HepG2 (cell line): ENCODE results near the gene HMGN4. TPM values are rescaled to one million over a fixed set of nuclear protein-coding genes. Genes with fewer than 3 reads are reported as not detected.

Source experiments
- AGO1 ChIP-seq: fragments of 200-400 bp; formaldehyde crosslinking; IDR thresholded peaks from 2 replicates; pipeline ENCODE4 v1.6.1; 2017; ENCODE audit warnings: mild to moderate bottlenecking, low read depth, low read length, moderate library complexity; ENCODE audit not compliant: poor library complexity, severe bottlenecking
- ARHGAP35 ChIP-seq: sonication (generic); formaldehyde crosslinking; IDR thresholded peaks from 2 replicates; pipeline ENCODE4 v1.9.0; 2022; ENCODE audit warnings: mild to moderate bottlenecking, inconsistent platforms, moderate library complexity, missing genetic modification reagents, borderline replicate concordance
- KMT2A ChIP-seq: sonication (generic); formaldehyde crosslinking; IDR thresholded peaks from 2 replicates; pipeline ENCODE4 v1.4.0; 2020; ENCODE audit warnings: missing genetic modification reagents
- NCOA2 ChIP-seq: sonication (generic); formaldehyde crosslinking; IDR thresholded peaks from 2 replicates; pipeline ENCODE4 v1.8.0; 2022; ENCODE audit warnings: inconsistent platforms
- NCOA5 ChIP-seq: sonication (generic); formaldehyde crosslinking; IDR thresholded peaks from 2 replicates; pipeline ENCODE4 v1.4.0; 2020; ENCODE audit warnings: missing genetic modification reagents
- NFE2L2 ChIP-seq: fragments of 150-350 bp; IDR thresholded peaks from 2 replicates; pipeline ENCODE4 v1.6.1; 2014; ENCODE audit warnings: low read length
- SOX6 ChIP-seq, 2 experiments: fragments of 450-650 bp in 1 of 2; sonication (generic) in 1 of 2; formaldehyde crosslinking in 1 of 2; IDR thresholded peaks; 2 replicates each; pipeline versions ENCODE4 v1.4.0 to v1.6.1; 2017 to 2020; ENCODE audit warnings: antibody characterized with exemption in 1 of 2, mild to moderate bottlenecking in 1 of 2, missing genetic modification reagents in 1 of 2
- ZNF317 ChIP-seq: sonication (generic); formaldehyde crosslinking; IDR thresholded peaks from 2 replicates; pipeline ENCODE4 v1.5.0; 2020; ENCODE audit warnings: mild to moderate bottlenecking, missing genetic modification reagents
- ZNF441 ChIP-seq: sonication (generic); formaldehyde crosslinking; IDR thresholded peaks from 2 replicates; pipeline ENCODE4 v1.7.0; 2021; ENCODE audit warnings: missing genetic modification reagents, borderline replicate concordance
- ZNF83 ChIP-seq: sonication (generic); formaldehyde crosslinking; IDR thresholded peaks from 2 replicates; pipeline ENCODE4 v1.4.0; 2020; ENCODE audit warnings: missing genetic modification reagents, mild to moderate bottlenecking, borderline replicate concordance
- polyA plus RNA-seq, 8 experiments: library from polyadenylated mRNA; depleted of rRNA in 3 of 8; stranded (reverse) in 7 of 8; unstranded in 1 of 8; fragments of >200 nt; fragmentation: Illumina TruSeq in 4 of 8; extraction: Trizol in 4 of 8; gene quantifications; 2 replicates each; pipeline versions ENCODE4 v1.2.1 to v1.2.3, GENCODE V29; 2011 to 2016; ENCODE audit warnings: low read depth in 4 of 8, missing spikeins in 1 of 8, mixed read lengths in 1 of 8; ENCODE audit not compliant: insufficient read depth in 1 of 8
- total RNA-seq, 5 experiments: library from RNA; depleted of rRNA; stranded (reverse); fragments of >200 nt; fragmentation: Illumina TruSeq; extraction: Trizol; gene quantifications; 2 replicates each; pipeline ENCODE4 v1.2.3, GENCODE V29; 2016; ENCODE audit warnings: low read depth in 1 of 5
- TF ChIP-seq, protein P1 (sequence below): sonication (generic); formaldehyde crosslinking; IDR thresholded peaks from 2 replicates; pipeline ENCODE4 v1.4.0; 2020; ENCODE audit warnings: missing genetic modification reagents
- TF ChIP-seq, protein P2 (sequence below): sonication (generic); formaldehyde crosslinking; IDR thresholded peaks from 2 replicates; pipeline ENCODE4 v1.5.1; 2020; ENCODE audit warnings: mild to moderate bottlenecking, missing genetic modification reagents, borderline replicate concordance
- TF ChIP-seq, protein P3 (sequence below): sonication (generic); formaldehyde crosslinking; IDR thresholded peaks from 2 replicates; pipeline ENCODE4 v1.5.1; 2020; ENCODE audit warnings: missing genetic modification reagents, mild to moderate bottlenecking, borderline replicate concordance
- TF ChIP-seq, protein P4 (sequence below): IDR thresholded peaks from 2 replicates; pipeline ENCODE4 v1.6.1; 2012; ENCODE audit warnings: low read depth, low read length, improper control_type of control experiment

HMGN4 gene
- total and polyA plus RNA-seq, 2 of the 13 experiments (the other 11 are each of a cell fraction or from before 2014, with no cell fraction given): 39.9 to 52.1 TPM

DNA sequence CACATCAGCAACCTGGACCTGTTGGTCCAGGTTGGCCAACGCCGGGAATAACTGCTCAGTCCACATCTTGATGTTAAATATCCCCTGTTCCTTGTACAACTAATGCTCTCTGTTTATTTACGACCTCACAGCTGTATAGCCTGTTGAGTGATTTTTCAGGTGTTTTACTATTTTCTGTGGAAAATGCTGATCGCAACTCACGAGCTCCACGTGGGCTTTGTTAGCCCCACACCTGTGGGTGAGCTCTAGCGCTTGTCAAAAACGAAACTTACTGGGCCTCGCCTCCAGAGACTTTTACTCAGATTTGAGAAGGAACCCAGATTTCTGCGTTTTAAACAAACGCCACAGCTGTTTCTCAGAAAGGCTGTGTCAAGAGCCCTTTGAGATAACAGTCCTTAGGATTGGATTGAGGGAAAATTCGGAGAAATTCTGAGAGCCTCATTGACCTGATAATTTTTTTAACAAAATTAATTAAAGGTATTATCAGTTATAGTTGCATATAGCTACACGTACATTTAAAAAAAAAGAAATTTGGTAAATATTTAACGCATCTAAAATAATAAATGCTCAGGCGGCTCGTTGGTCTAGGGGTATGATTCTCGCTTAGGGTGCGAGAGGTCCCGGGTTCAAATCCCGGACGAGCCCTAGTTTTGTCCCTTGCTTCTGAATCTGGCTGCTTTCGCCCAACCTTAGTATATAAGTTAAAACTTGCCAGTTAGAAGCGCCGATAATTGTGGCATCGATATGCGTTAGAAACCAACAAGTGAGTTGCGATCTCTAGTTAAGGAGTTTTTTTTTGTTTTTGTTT lies 16.7 kb downstream of the HMGN4 start (continued):
- no peak for TF ChIP-seq SOX6 (IDR thresholded peaks at IDR 0.05)
- TF ChIP-seq SOX6 (CRISPR knock-in tag; IDR thresholded peaks at IDR 0.05): peak; percentile 54
- peak; percentile 64; the same call in 1 of the 2 replicates for TF ChIP-seq ZNF317 (CRISPR knock-in tag)
- 0 out of 2 replicates have a peak, but pooled peaks have one; percentile 11 for TF ChIP-seq NCOA2 (CRISPR knock-in tag)
- TF ChIP-seq, protein P1, sequence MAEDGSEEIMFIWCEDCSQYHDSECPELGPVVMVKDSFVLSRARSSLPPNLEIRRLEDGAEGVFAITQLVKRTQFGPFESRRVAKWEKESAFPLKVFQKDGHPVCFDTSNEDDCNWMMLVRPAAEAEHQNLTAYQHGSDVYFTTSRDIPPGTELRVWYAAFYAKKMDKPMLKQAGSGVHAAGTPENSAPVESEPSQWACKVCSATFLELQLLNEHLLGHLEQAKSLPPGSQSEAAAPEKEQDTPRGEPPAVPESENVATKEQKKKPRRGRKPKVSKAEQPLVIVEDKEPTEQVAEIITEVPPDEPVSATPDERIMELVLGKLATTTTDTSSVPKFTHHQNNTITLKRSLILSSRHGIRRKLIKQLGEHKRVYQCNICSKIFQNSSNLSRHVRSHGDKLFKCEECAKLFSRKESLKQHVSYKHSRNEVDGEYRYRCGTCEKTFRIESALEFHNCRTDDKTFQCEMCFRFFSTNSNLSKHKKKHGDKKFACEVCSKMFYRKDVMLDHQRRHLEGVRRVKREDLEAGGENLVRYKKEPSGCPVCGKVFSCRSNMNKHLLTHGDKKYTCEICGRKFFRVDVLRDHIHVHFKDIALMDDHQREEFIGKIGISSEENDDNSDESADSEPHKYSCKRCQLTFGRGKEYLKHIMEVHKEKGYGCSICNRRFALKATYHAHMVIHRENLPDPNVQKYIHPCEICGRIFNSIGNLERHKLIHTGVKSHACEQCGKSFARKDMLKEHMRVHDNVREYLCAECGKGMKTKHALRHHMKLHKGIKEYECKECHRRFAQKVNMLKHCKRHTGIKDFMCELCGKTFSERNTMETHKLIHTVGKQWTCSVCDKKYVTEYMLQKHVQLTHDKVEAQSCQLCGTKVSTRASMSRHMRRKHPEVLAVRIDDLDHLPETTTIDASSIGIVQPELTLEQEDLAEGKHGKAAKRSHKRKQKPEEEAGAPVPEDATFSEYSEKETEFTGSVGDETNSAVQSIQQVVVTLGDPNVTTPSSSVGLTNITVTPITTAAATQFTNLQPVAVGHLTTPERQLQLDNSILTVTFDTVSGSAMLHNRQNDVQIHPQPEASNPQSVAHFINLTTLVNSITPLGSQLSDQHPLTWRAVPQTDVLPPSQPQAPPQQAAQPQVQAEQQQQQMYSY (CRISPR knock-in tag): no peak
- no peak for TF ChIP-seq NFE2L2
- no peak for TF ChIP-seq ZNF83 (CRISPR knock-in tag)
- 0 out of 2 replicates have a peak, but pooled peaks have one; percentile 10 for TF ChIP-seq ZNF441 (CRISPR knock-in tag)
- TF ChIP-seq, protein P2, sequence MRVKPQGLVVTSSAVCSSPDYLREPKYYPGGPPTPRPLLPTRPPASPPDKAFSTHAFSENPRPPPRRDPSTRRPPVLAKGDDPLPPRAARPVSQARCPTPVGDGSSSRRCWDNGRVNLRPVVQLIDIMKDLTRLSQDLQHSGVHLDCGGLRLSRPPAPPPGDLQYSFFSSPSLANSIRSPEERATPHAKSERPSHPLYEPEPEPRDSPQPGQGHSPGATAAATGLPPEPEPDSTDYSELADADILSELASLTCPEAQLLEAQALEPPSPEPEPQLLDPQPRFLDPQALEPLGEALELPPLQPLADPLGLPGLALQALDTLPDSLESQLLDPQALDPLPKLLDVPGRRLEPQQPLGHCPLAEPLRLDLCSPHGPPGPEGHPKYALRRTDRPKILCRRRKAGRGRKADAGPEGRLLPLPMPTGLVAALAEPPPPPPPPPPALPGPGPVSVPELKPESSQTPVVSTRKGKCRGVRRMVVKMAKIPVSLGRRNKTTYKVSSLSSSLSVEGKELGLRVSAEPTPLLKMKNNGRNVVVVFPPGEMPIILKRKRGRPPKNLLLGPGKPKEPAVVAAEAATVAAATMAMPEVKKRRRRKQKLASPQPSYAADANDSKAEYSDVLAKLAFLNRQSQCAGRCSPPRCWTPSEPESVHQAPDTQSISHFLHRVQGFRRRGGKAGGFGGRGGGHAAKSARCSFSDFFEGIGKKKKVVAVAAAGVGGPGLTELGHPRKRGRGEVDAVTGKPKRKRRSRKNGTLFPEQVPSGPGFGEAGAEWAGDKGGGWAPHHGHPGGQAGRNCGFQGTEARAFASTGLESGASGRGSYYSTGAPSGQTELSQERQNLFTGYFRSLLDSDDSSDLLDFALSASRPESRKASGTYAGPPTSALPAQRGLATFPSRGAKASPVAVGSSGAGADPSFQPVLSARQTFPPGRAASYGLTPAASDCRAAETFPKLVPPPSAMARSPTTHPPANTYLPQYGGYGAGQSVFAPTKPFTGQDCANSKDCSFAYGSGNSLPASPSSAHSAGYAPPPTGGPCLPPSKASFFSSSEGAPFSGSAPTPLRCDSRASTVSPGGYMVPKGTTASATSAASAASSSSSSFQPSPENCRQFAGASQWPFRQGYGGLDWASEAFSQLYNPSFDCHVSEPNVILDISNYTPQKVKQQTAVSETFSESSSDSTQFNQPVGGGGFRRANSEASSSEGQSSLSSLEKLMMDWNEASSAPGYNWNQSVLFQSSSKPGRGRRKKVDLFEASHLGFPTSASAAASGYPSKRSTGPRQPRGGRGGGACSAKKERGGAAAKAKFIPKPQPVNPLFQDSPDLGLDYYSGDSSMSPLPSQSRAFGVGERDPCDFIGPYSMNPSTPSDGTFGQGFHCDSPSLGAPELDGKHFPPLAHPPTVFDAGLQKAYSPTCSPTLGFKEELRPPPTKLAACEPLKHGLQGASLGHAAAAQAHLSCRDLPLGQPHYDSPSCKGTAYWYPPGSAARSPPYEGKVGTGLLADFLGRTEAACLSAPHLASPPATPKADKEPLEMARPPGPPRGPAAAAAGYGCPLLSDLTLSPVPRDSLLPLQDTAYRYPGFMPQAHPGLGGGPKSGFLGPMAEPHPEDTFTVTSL: 0 out of 2 replicates have a peak, but pooled peaks have one; percentile 18
- TF ChIP-seq, protein P3, sequence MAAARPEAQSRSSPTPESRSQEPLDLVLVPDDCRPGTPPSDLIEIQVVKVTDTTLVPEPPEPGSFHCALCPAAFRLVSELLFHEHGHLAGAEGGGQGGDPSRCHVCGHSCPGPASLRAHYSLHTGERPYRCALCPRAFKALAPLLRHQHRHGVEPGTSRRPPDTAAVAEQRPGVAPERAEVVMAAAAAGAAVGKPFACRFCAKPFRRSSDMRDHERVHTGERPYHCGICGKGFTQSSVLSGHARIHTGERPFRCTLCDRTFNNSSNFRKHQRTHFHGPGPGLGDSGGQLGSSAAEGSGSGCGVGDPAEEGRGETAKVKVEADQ: peak; percentile 23; the same call in 1 of the 2 replicates
- TF ChIP-seq NCOA5 (CRISPR knock-in tag): no peak
- no peak for TF ChIP-seq ARHGAP35 (CRISPR knock-in tag)
- TF ChIP-seq KMT2A (CRISPR knock-in tag): no peak
- TF ChIP-seq, protein P4, sequence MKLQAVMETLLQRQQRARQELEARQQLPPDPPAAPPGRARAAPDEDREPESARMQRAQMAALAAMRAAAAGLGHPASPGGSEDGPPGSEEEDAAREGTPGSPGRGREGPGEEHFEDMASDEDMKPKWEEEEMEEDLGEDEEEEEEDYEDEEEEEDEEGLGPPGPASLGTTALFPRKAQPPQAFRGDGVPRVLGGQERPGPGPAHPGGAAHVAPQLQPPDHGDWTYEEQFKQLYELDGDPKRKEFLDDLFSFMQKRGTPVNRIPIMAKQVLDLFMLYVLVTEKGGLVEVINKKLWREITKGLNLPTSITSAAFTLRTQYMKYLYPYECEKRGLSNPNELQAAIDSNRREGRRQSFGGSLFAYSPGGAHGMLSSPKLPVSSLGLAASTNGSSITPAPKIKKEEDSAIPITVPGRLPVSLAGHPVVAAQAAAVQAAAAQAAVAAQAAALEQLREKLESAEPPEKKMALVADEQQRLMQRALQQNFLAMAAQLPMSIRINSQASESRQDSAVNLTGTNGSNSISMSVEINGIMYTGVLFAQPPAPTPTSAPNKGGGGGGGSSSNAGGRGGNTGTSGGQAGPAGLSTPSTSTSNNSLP: peak; percentile 96
- no peak for TF ChIP-seq AGO1
